Esophagus muscularis mucosa (tissue), 4 donors: ENCODE results near the gene NOL6. TPM values are rescaled to one million over a fixed set of nuclear protein-coding genes. Genes with fewer than 3 reads are reported as not detected.

Experiments used
- DNase-seq: peaks from one replicate; pipeline ENCODE4 v3.0.0-alpha.2; 2017; ENCODE audit errors: extremely low spot score
- H3K27ac ChIP-seq, 4 donors: fragments of 200-600 bp; sonication (generic); replicated peaks in 1 of 4; 1 replicate in 3 of 4; 2 replicates in 1 of 4; pipeline ENCODE4 v1.5.1; 2016 to 2019; ENCODE audit warnings: mild to moderate bottlenecking in 1 of 4
- H3K27me3 ChIP-seq, 4 donors: fragments of 200-600 bp; sonication (generic); one replicate each; pipeline versions ENCODE4 v1.5.1 to v1.6.0; 2016 to 2019
- H3K36me3 ChIP-seq, 4 donors: fragments of 200-600 bp; sonication (generic); one replicate each; pipeline ENCODE4 v1.5.1; 2016 to 2019
- H3K4me1 ChIP-seq, 4 donors: fragments of 200-600 bp; sonication (generic); one replicate each; pipeline ENCODE4 v1.5.1; 2016 to 2019
- H3K4me3 ChIP-seq, 4 donors: fragments of 200-600 bp; sonication (generic); 1 replicate in 2 of 4; 2 replicates in 2 of 4; pipeline ENCODE4 v1.5.1; 2016 to 2019; ENCODE audit warnings: mild to moderate bottlenecking in 4 of 4, moderate library complexity in 1 of 4
- H3K9me3 ChIP-seq, 4 donors: fragments of 200-600 bp; sonication (generic); 1 replicate in 3 of 4; 2 replicates in 1 of 4; pipeline ENCODE4 v1.5.1; 2016 to 2019
- EP300 ChIP-seq: sonication (generic); formaldehyde crosslinking; IDR thresholded peaks from one replicate; pipeline ENCODE4 v1.6.1; 2017; ENCODE audit warnings: antibody characterized with exemption
- POLR2A ChIP-seq: fragments of 450-650 bp; IDR thresholded peaks from one replicate; pipeline ENCODE4 v1.6.1; 2017; ENCODE audit warnings: antibody characterized with exemption, moderate library complexity, mild to moderate bottlenecking, low read depth
- POLR2AphosphoS5 ChIP-seq, 2 donors: sonication (generic); formaldehyde crosslinking; IDR thresholded peaks; one replicate each; pipeline ENCODE4 v1.6.1; 2017; ENCODE audit warnings: antibody characterized with exemption in 2 of 2
- WGBS: methylation state at CpG from one replicate; pipeline ENCODE4 v1.1.5; 2018; 5-methylcytosine and 5-hydroxymethylcytosine counted together
- intact Hi-C: fragments of 100-400 bp; cut with DNase I; formaldehyde crosslinking; loops from one replicate; pipeline ENCODE4 v1.15.1; 2023
- total RNA-seq, 4 donors: library from RNA; depleted of rRNA; stranded (reverse); fragments of >200 nt; gene quantifications; one replicate each; pipeline versions ENCODE4 v1.1.0 to v1.2.1, GENCODE V29; 2016
- TF ChIP-seq, protein P1 (sequence below), 3 experiments: fragments of 200-600 bp in 2 of 3; fragments of 450-650 bp in 1 of 3; sonication (generic) in 2 of 3; IDR thresholded peaks; one replicate each; pipeline ENCODE4 v1.5.1; 2017 to 2019; ENCODE audit warnings: antibody characterized with exemption in 3 of 3, mild to moderate bottlenecking in 2 of 3, moderate library complexity in 1 of 3

Gene NOL6
- total RNA-seq, 4 donors from 2014 or later, result 12.7 to 21.0 (median 16.5) TPM

DNA sequence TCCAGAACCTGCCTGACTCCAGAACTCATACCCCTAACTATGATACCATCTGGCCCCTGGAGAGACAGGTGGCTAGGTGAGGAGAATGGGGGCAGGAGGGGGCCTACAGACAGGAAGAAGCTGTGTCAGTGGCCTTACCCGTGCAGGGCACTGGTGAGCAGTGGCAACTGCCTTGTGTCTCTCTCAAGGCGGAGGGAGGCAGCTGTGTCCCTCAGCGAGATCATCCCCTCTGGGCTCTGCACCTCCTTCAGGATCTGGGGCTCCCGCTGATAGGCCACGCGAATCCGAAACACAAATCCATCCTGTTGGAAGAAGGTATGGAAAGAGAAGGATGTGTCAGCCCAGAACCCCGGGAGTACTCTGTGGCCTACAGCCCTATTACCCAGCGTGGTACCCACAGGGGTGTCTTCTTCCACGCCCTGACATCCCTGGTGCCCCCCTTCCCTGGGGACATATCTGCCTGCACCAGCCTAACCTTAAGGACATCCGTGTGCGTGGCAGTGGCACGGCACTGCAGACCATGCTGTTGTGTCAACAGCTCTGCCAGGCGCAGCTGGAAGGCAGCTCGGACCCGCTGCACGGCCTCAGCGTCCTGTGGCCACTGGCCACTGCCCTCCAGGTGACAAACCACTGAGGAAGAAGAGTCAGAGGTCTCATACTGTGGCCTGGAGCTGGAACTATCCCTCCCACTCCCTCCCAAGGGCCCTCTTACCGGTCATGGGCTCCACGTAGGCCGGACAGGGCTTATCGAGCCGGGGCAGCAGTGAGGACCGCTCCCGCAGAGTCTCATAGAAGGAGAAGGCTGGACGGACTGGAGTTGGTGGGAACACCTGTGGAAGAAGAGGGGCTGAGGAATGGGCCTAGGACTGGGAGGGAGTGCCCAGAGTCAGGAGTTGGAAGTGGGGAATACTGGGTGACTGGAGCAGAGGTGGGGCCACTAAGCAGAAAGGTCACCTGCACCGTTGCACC lies 7.8 kb downstream of the NOL6 start:
- peaks cover 96 to 100% (median 98%) of the 10 kb centered on the region in 4 donors for H3K36me3 ChIP-seq
- intact Hi-C loops, result loop anchor here (1.0 to 5.0 kb wide), 2 partner anchors 59 to 91 kb away; no protein-coding TSS in a partner anchor
- H3K4me1 ChIP-seq, result no peaks in the 10 kb centered on the region
- WGBS, result 91% methylated on average over 17 of the region's 27 CpGs
- no peaks in the 10 kb centered on the region for H3K27me3 ChIP-seq
- no peak overlapping the region for H3K27ac ChIP-seq
- no peak for TF ChIP-seq POLR2AphosphoS5 (IDR thresholded peaks at IDR 0.05)
- TF ChIP-seq POLR2A, result no peak
- no peak for TF ChIP-seq EP300
- TF ChIP-seq, protein P1, sequence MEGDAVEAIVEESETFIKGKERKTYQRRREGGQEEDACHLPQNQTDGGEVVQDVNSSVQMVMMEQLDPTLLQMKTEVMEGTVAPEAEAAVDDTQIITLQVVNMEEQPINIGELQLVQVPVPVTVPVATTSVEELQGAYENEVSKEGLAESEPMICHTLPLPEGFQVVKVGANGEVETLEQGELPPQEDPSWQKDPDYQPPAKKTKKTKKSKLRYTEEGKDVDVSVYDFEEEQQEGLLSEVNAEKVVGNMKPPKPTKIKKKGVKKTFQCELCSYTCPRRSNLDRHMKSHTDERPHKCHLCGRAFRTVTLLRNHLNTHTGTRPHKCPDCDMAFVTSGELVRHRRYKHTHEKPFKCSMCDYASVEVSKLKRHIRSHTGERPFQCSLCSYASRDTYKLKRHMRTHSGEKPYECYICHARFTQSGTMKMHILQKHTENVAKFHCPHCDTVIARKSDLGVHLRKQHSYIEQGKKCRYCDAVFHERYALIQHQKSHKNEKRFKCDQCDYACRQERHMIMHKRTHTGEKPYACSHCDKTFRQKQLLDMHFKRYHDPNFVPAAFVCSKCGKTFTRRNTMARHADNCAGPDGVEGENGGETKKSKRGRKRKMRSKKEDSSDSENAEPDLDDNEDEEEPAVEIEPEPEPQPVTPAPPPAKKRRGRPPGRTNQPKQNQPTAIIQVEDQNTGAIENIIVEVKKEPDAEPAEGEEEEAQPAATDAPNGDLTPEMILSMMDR (IDR thresholded peaks at IDR 0.05), result no peak
- DNase-seq, result no peak
- H3K4me3 ChIP-seq, result no peak overlapping the region
- H3K9me3 ChIP-seq, result no peaks in the 10 kb centered on the region

DNA sequence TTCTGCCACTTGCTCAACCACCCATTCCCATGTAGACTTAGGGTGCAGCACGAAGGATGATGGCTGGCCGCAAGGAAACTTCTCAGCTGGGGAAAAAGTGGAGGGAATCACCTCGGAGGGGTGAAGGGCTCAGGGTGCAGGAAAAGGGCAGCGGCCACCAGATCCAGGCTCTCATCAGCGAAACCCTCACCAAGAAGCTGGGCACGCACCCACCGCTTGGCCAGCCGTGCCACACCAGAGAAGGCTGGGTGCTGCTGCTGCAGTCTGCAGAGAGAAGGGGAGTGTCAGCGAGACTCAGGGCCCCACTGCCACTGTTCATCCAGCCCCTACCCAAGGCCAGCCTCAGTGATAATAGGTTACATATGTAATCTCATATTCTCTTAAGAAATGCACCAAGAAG lies 8.6 kb downstream of the NOL6 start:
- intact Hi-C loops, result loop anchor here (5.0 kb wide), 1 partner anchor 58 kb away; no protein-coding TSS in a partner anchor
- WGBS, result 92% methylated on average over 4 of the region's 9 CpGs
- Histone ChIP-seq H3K4me1 (no peaks in the 10 kb centered on the region), H3K4me3 (no peak overlapping the region), H3K9me3 (no peaks in the 10 kb centered on the region), H3K27me3 (no peaks in the 10 kb centered on the region), H3K36me3 (peaks cover 91 to 95% (median 93%) of the 10 kb centered on the region in 4 donors), H3K27ac (no peak overlapping the region)
- DNase-seq, result no peak
- no peak for TF ChIP-seq EP300
- TF ChIP-seq, protein P1 (IDR thresholded peaks at IDR 0.05), result no peak
- no peak for TF ChIP-seq POLR2AphosphoS5 (IDR thresholded peaks at IDR 0.05)
- TF ChIP-seq POLR2A, result no peak

DNA sequence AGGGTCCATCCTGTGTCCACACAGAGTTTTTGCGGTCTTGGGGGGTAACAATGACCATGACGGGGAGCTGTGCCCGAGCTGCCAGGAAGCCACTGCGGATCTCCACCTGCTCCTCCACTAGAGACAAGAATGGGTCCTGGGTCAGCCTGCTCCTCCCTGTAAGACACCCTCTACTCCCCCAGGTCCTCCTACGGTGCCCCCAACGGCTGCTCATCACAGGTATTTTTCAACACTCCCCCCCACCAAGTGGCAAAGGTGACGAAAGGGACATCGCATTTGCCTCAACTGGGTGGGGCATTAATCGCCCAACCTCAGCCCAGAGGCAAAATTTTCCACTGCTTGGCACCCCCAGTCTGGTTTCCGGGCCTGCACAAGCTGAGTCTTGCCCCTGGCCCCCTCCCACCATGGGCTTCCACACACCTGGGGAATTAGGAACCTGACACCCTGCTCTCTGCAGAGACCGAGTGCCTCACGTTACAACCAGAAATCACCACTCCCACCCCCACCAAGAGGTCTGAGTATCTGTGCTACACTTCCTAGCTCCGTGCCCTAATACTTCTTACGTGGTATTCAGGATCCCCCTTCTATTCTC lies 9.6 kb downstream of the NOL6 start:
- no peak for DNase-seq
- intact Hi-C loops, result loop anchor here (5.0 kb wide), 1 partner anchor 47 kb away; no protein-coding TSS in a partner anchor
- H3K27me3 ChIP-seq, result no peaks in the 10 kb centered on the region
- WGBS, result 91% methylated on average over 11 of the region's 14 CpGs
- no peak overlapping the region for H3K27ac ChIP-seq
- H3K36me3 ChIP-seq, result peaks cover 81 to 86% (median 84%) of the 10 kb centered on the region in 4 donors
- H3K4me1 ChIP-seq, result no peaks in the 10 kb centered on the region
- H3K4me3 ChIP-seq, result no peak overlapping the region
- H3K9me3 ChIP-seq, result no peaks in the 10 kb centered on the region
- TF ChIP-seq, protein P1 (IDR thresholded peaks at IDR 0.05), result no peak
- TF ChIP-seq POLR2A, result no peak
- no peak for TF ChIP-seq POLR2AphosphoS5 (IDR thresholded peaks at IDR 0.05)
- TF ChIP-seq EP300, result no peak

DNA sequence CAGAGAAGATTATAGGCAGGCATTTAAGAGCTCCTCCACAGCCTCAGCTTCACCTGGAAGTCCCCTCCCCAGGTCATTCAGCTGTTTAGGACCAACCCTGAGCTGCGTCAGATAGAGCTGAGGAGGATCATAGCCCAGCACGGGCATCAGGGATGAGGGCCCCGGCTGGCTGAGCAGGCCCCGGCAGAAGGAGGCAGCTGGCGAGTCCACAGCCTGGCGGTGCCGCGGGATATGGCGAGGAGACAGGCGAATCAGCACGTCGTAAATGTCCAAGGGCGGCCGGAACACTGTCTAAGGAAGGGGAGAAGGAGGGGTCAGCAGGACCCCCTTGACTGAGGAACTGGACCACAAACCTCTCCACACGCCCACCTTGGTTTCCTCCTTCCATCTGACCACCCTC lies 10.6 kb downstream of the NOL6 start:
- H3K4me3 ChIP-seq, result no peak overlapping the region
- intact Hi-C loops, result loop anchor here (5.0 kb wide), 1 partner anchor 46 kb away; no protein-coding TSS in a partner anchor
- H3K4me1 ChIP-seq, result no peaks in the 10 kb centered on the region
- H3K27me3 ChIP-seq, result no peaks in the 10 kb centered on the region
- DNase-seq, result no peak
- H3K27ac ChIP-seq, result no peak overlapping the region
- no peak for TF ChIP-seq EP300
- TF ChIP-seq POLR2A, result no peak
- no peak for TF ChIP-seq POLR2AphosphoS5 (IDR thresholded peaks at IDR 0.05)
- TF ChIP-seq, protein P1 (IDR thresholded peaks at IDR 0.05), result no peak
- 92% methylated on average over 4 of the region's 15 CpGs for WGBS
- H3K9me3 ChIP-seq, result no peaks in the 10 kb centered on the region
- peaks cover 72 to 76% (median 74%) of the 10 kb centered on the region in 4 donors for H3K36me3 ChIP-seq
